Loucy (cell line): ENCODE measurements around the gene CADM3.
A peak's percentile ranks its signal among the peaks of the same experiment; 100 is the strongest.

ENCODE experiments used
- H2AFZ ChIP-seq: fragments of 200-600 bp; sonication (generic); 2 replicates; pipeline ENCODE4 v1.6.0; 2016; ENCODE audit warnings: antibody characterized with exemption, mild to moderate bottlenecking, low read length, moderate library complexity
- H3F3A ChIP-seq: fragments of 200-600 bp; 2 replicates; pipeline ENCODE4 v1.6.0; 2016; ENCODE audit warnings: antibody characterized with exemption, low read depth, mild to moderate bottlenecking
- H3K27me3 ChIP-seq: fragments of 200-600 bp; sonication (generic); 2 replicates; pipeline ENCODE4 v1.6.1; 2014; ENCODE audit warnings: low read length, mild to moderate bottlenecking; ENCODE audit not compliant: insufficient read depth, poor library complexity, severe bottlenecking
- H3K36me3 ChIP-seq: fragments of 200-600 bp; sonication (generic); 2 replicates; pipeline ENCODE4 v1.6.1; 2016; ENCODE audit warnings: low read length; ENCODE audit not compliant: insufficient read depth
- H3K4me1 ChIP-seq: fragments of 200-600 bp; sonication (generic); 2 replicates; pipeline ENCODE4 v1.5.1; 2014; ENCODE audit warnings: low read length, mild to moderate bottlenecking; ENCODE audit not compliant: insufficient read depth, poor library complexity, severe bottlenecking
- H3K4me2 ChIP-seq: fragments of 200-600 bp; sonication (generic); 2 replicates; pipeline ENCODE4 v1.6.0; 2014; ENCODE audit warnings: antibody characterized with exemption, low read length, low read depth, mild to moderate bottlenecking; ENCODE audit not compliant: poor library complexity, severe bottlenecking
- H3K4me3 ChIP-seq: fragments of 200-600 bp; sonication (generic); 2 replicates; pipeline ENCODE4 v1.5.1; 2014; ENCODE audit warnings: low read length, mild to moderate bottlenecking, mixed read lengths; ENCODE audit not compliant: poor library complexity, severe bottlenecking
- H3K79me2 ChIP-seq: fragments of 200-600 bp; sonication (generic); 2 replicates; pipeline ENCODE4 v1.6.1; 2014; ENCODE audit warnings: low read length; ENCODE audit not compliant: insufficient read depth
- H3K9ac ChIP-seq: fragments of 200-600 bp; sonication (generic); 2 replicates; pipeline ENCODE4 v1.6.0; 2014; ENCODE audit warnings: mild to moderate bottlenecking, low read depth, low read length, moderate library complexity; ENCODE audit not compliant: poor library complexity, severe bottlenecking
- H3K9me2 ChIP-seq: fragments of 200-600 bp; sonication (generic); replicated peaks from 2 replicates; pipeline ENCODE4 v1.6.1; 2016; ENCODE audit warnings: low read depth, low read length, mixed read lengths
- H3K9me3 ChIP-seq: fragments of 200-600 bp; sonication (generic); 2 replicates; pipeline ENCODE4 v1.6.1; 2014; ENCODE audit warnings: mild to moderate bottlenecking, antibody characterized with exemption, low read length, low read depth; ENCODE audit not compliant: insufficient read depth
- H4K20me1 ChIP-seq: fragments of 200-600 bp; sonication (generic); 2 replicates; pipeline ENCODE4 v1.6.0; 2014; ENCODE audit warnings: antibody characterized with exemption, low read length, mild to moderate bottlenecking; ENCODE audit not compliant: insufficient read depth, poor library complexity, severe bottlenecking
- CTCF ChIP-seq: fragments of 200-600 bp; sonication (generic); conservative IDR thresholded peaks from 2 replicates; pipeline ENCODE4 v1.5.1; 2014; ENCODE audit warnings: mild to moderate bottlenecking, antibody characterized with exemption, low read length
- EZH2phosphoT487 ChIP-seq: fragments of 200-600 bp; IDR thresholded peaks from 2 replicates; pipeline ENCODE4 v1.6.1; 2018; ENCODE audit warnings: antibody characterized with exemption, mild to moderate bottlenecking, moderate library complexity, borderline replicate concordance

CADM3 gene

GRCh38 chr1:159190441-159190840 is 19.0 kb downstream of the CADM3 start:
- Histone ChIP-seq H3F3A (no peaks in the 10 kb centered on the region), H3K36me3 (no peaks in the 10 kb centered on the region), H3K9me3 (no peaks in the 10 kb centered on the region), H3K4me2 (no peak overlapping the region), H3K79me2 (no peaks in the 10 kb centered on the region), H3K9me2 (no peaks in the 10 kb centered on the region), H4K20me1 (no peaks in the 10 kb centered on the region), H3K4me3 (no peak overlapping the region), H3K9ac (no peak overlapping the region), H3K4me1 (no peaks in the 10 kb centered on the region), H2AFZ (no peak overlapping the region), H3K27me3 (no peaks in the 10 kb centered on the region)
- TF ChIP-seq EZH2phosphoT487: no peak
- no peak for TF ChIP-seq CTCF

- Histone ChIP-seq H2AFZ (no peak overlapping the region), H3K9me3 (no peaks in the 10 kb centered on the region), H3K4me2 (no peak overlapping the region), H3K27me3 (no peaks in the 10 kb centered on the region), H3K79me2 (no peaks in the 10 kb centered on the region), H3K36me3 (no peaks in the 10 kb centered on the region), H4K20me1 (no peaks in the 10 kb centered on the region), H3K4me1 (peaks cover 22% of the 10 kb centered on the region), H3K4me3 (no peak overlapping the region), H3F3A (no peaks in the 10 kb centered on the region), H3K9me2 (no peaks in the 10 kb centered on the region), H3K9ac (no peak overlapping the region)
- peak; percentile 50 for TF ChIP-seq CTCF
- TF ChIP-seq EZH2phosphoT487: no peak
These were observed 25.1 kb downstream of the CADM3 start for GRCh38 chr1:159196543-159196942.

GRCh38 chr1:159197561-159198557 is 26.4 kb downstream of the CADM3 start:
- H3K9me2 ChIP-seq: no peaks in the 10 kb centered on the region
- H4K20me1 ChIP-seq: no peaks in the 10 kb centered on the region
- TF ChIP-seq EZH2phosphoT487 (no peak), CTCF (peak; percentile 86)
- no peak overlapping the region for H2AFZ ChIP-seq
- H3F3A ChIP-seq: no peaks in the 10 kb centered on the region
- no peaks in the 10 kb centered on the region for H3K27me3 ChIP-seq
- H3K36me3 ChIP-seq: no peaks in the 10 kb centered on the region
- no peak overlapping the region for H3K9ac ChIP-seq
- peaks cover 33% of the 10 kb centered on the region for H3K4me1 ChIP-seq
- no peaks in the 10 kb centered on the region for H3K79me2 ChIP-seq
- no peak overlapping the region for H3K4me2 ChIP-seq
- no peaks in the 10 kb centered on the region for H3K9me3 ChIP-seq
- H3K4me3 ChIP-seq: no peak overlapping the region
